Loucy (cell line): ENCODE data around the gene ZNF410.
A peak's percentile ranks its signal among the peaks of the same experiment; 100 is the strongest.

ENCODE experiments used
- H2AFZ ChIP-seq: fragments of 200-600 bp; sonication (generic); 2 replicates; pipeline ENCODE4 v1.6.0; 2016; ENCODE audit warnings: antibody characterized with exemption, mild to moderate bottlenecking, low read length, moderate library complexity
- H3F3A ChIP-seq: fragments of 200-600 bp; 2 replicates; pipeline ENCODE4 v1.6.0; 2016; ENCODE audit warnings: antibody characterized with exemption, low read depth, mild to moderate bottlenecking
- H3K27me3 ChIP-seq: fragments of 200-600 bp; sonication (generic); 2 replicates; pipeline ENCODE4 v1.6.1; 2014; ENCODE audit warnings: low read length, mild to moderate bottlenecking; ENCODE audit not compliant: insufficient read depth, poor library complexity, severe bottlenecking
- H3K36me3 ChIP-seq: fragments of 200-600 bp; sonication (generic); 2 replicates; pipeline ENCODE4 v1.6.1; 2016; ENCODE audit warnings: low read length; ENCODE audit not compliant: insufficient read depth
- H3K4me1 ChIP-seq: fragments of 200-600 bp; sonication (generic); 2 replicates; pipeline ENCODE4 v1.5.1; 2014; ENCODE audit warnings: low read length, mild to moderate bottlenecking; ENCODE audit not compliant: insufficient read depth, poor library complexity, severe bottlenecking
- H3K4me2 ChIP-seq: fragments of 200-600 bp; sonication (generic); 2 replicates; pipeline ENCODE4 v1.6.0; 2014; ENCODE audit warnings: antibody characterized with exemption, low read length, low read depth, mild to moderate bottlenecking; ENCODE audit not compliant: poor library complexity, severe bottlenecking
- H3K4me3 ChIP-seq: fragments of 200-600 bp; sonication (generic); 2 replicates; pipeline ENCODE4 v1.5.1; 2014; ENCODE audit warnings: low read length, mild to moderate bottlenecking, mixed read lengths; ENCODE audit not compliant: poor library complexity, severe bottlenecking
- H3K79me2 ChIP-seq: fragments of 200-600 bp; sonication (generic); 2 replicates; pipeline ENCODE4 v1.6.1; 2014; ENCODE audit warnings: low read length; ENCODE audit not compliant: insufficient read depth
- H3K9ac ChIP-seq: fragments of 200-600 bp; sonication (generic); 2 replicates; pipeline ENCODE4 v1.6.0; 2014; ENCODE audit warnings: mild to moderate bottlenecking, low read depth, low read length, moderate library complexity; ENCODE audit not compliant: poor library complexity, severe bottlenecking
- H3K9me2 ChIP-seq: fragments of 200-600 bp; sonication (generic); replicated peaks from 2 replicates; pipeline ENCODE4 v1.6.1; 2016; ENCODE audit warnings: low read depth, low read length, mixed read lengths
- H3K9me3 ChIP-seq: fragments of 200-600 bp; sonication (generic); 2 replicates; pipeline ENCODE4 v1.6.1; 2014; ENCODE audit warnings: mild to moderate bottlenecking, antibody characterized with exemption, low read length, low read depth; ENCODE audit not compliant: insufficient read depth
- H4K20me1 ChIP-seq: fragments of 200-600 bp; sonication (generic); 2 replicates; pipeline ENCODE4 v1.6.0; 2014; ENCODE audit warnings: antibody characterized with exemption, low read length, mild to moderate bottlenecking; ENCODE audit not compliant: insufficient read depth, poor library complexity, severe bottlenecking
- EZH2phosphoT487 ChIP-seq: fragments of 200-600 bp; IDR thresholded peaks from 2 replicates; pipeline ENCODE4 v1.6.1; 2018; ENCODE audit warnings: antibody characterized with exemption, mild to moderate bottlenecking, moderate library complexity, borderline replicate concordance
- TF ChIP-seq, protein P1 (sequence below): fragments of 200-600 bp; sonication (generic); conservative IDR thresholded peaks from 2 replicates; pipeline ENCODE4 v1.5.1; 2014; ENCODE audit warnings: mild to moderate bottlenecking, antibody characterized with exemption, low read length

Gene ZNF410

DNA sequence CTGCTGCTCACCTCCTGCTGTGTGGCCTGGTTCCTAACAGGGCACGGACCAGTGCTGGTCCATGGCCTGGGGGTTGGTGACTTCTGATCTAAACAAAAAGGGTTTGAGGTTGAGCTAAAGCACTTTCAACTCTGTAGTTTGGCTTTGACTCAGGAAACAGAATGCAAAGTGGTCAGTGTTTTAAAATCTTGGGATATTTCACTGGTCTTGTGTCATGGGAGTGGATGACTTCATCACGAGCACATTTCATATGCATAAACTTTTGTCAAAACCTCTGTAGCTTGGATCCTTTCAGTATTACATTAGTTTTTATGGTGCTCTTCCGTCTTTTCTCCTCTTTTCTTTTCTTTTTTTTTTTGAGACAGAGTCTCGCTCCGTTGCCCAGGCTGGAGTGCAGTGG lies 37.7 kb downstream of the ZNF410 start:
- Histone ChIP-seq H3K36me3 (peaks cover 96% of the 10 kb centered on the region), H3K9ac (no peak overlapping the region), H4K20me1 (peaks cover 3% of the 10 kb centered on the region), H3K27me3 (no peaks in the 10 kb centered on the region), H3K4me2 (no peak overlapping the region), H3K9me2 (no peaks in the 10 kb centered on the region), H3K4me1 (no peaks in the 10 kb centered on the region), H3F3A (no peaks in the 10 kb centered on the region), H3K79me2 (no peaks in the 10 kb centered on the region), H3K9me3 (no peaks in the 10 kb centered on the region), H3K4me3 (no peak overlapping the region), H2AFZ (no peak overlapping the region)
- TF ChIP-seq, protein P1, sequence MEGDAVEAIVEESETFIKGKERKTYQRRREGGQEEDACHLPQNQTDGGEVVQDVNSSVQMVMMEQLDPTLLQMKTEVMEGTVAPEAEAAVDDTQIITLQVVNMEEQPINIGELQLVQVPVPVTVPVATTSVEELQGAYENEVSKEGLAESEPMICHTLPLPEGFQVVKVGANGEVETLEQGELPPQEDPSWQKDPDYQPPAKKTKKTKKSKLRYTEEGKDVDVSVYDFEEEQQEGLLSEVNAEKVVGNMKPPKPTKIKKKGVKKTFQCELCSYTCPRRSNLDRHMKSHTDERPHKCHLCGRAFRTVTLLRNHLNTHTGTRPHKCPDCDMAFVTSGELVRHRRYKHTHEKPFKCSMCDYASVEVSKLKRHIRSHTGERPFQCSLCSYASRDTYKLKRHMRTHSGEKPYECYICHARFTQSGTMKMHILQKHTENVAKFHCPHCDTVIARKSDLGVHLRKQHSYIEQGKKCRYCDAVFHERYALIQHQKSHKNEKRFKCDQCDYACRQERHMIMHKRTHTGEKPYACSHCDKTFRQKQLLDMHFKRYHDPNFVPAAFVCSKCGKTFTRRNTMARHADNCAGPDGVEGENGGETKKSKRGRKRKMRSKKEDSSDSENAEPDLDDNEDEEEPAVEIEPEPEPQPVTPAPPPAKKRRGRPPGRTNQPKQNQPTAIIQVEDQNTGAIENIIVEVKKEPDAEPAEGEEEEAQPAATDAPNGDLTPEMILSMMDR = no peak
- TF ChIP-seq EZH2phosphoT487 = no peak

- TF ChIP-seq, protein P1 = peak; percentile 44; the same call in 1 of the 2 replicates
- TF ChIP-seq EZH2phosphoT487 = no peak
- Histone ChIP-seq H3K9me3 (no peaks in the 10 kb centered on the region), H3K4me3 (no peak overlapping the region), H3K27me3 (no peaks in the 10 kb centered on the region), H4K20me1 (no peaks in the 10 kb centered on the region), H3F3A (no peaks in the 10 kb centered on the region), H3K36me3 (peaks cover 37% of the 10 kb centered on the region; the same call in 1 of the 2 replicates), H3K9me2 (no peaks in the 10 kb centered on the region), H3K79me2 (no peaks in the 10 kb centered on the region), H3K4me2 (no peak overlapping the region), H3K9ac (no peak overlapping the region), H3K4me1 (no peaks in the 10 kb centered on the region), H2AFZ (no peak overlapping the region)
Measured at GRCh38 chr14:73935666-73936065, 49.0 kb downstream of the ZNF410 start.

GRCh38 chr14:73936548-73936947 lies 49.9 kb downstream of the ZNF410 start:
- Histone ChIP-seq H3K9ac (no peak overlapping the region), H3K4me3 (no peak overlapping the region), H4K20me1 (no peaks in the 10 kb centered on the region), H3K9me3 (no peaks in the 10 kb centered on the region), H3F3A (no peaks in the 10 kb centered on the region), H3K9me2 (no peaks in the 10 kb centered on the region), H2AFZ (no peak overlapping the region), H3K27me3 (no peaks in the 10 kb centered on the region), H3K36me3 (peaks cover 28% of the 10 kb centered on the region; the same call in 1 of the 2 replicates), H3K4me2 (no peak overlapping the region), H3K79me2 (no peaks in the 10 kb centered on the region), H3K4me1 (no peaks in the 10 kb centered on the region)
- TF ChIP-seq, protein P1 = no peak
- TF ChIP-seq EZH2phosphoT487 = no peak
